ENCODE data around the gene MCC.

DNA sequence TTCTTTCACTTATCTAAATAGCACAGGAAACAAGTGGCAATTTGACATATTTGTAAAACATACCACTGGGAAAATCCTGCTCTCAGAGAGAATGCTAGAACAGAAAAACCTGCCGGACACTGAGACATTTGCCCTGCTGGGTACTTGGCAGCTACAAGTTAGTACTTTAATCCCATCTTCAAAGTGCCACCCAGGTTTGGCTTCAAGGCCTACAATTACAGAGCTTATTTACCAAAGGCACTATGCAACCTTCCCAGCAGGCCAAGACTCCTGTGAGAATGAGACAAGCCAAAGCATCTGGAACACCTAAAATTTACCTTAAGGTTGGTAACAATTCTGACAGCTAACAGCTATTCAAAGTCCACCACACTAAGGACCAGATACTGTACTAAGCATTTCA, 131.8 kb downstream of the MCC start:
- TF ChIP-seq SUZ12 (IDR thresholded peaks at IDR 0.05) = no peak
- no peak for TF ChIP-seq ZNF384 (IDR thresholded peaks at IDR 0.05)
- no peak for TF ChIP-seq HDGF (IDR thresholded peaks at IDR 0.05; ENCODE audit: borderline replicate concordance)
- TF ChIP-seq FOXM1 (IDR thresholded peaks at IDR 0.05; ENCODE audit: borderline replicate concordance) = no peak
- TF ChIP-seq NFRKB (IDR thresholded peaks at IDR 0.05) = no peak
- TF ChIP-seq TARDBP (IDR thresholded peaks at IDR 0.05) = no peak
- no peak for TF ChIP-seq ELF4 (IDR thresholded peaks at IDR 0.05)
- TF ChIP-seq FOXA1 (IDR thresholded peaks at IDR 0.05) = no peak
- TF ChIP-seq BHLHE40 (IDR thresholded peaks at IDR 0.05; ENCODE audit: borderline replicate concordance) = no peak
- no peak for TF ChIP-seq SP1 (IDR thresholded peaks at IDR 0.05)
- TF ChIP-seq FOXK2 (IDR thresholded peaks at IDR 0.05) = no peak
- no peak for TF ChIP-seq L3MBTL2 (conservative IDR thresholded peaks at IDR 0.05)
